GM21381 (cell line): Measurements from ENCODE around the gene PUS1.
"Not testable (repeated sequence)": the region's sequence is repeated elsewhere in the genome, so short reads cannot be mapped to it uniquely, and the experiment has no call there.

Source experiments
- ATAC-seq: cut with Tn5 transposase; IDR thresholded peaks from one replicate; pipeline ENCODE4 v1.9.1; 2021; ENCODE audit warnings: mild to moderate bottlenecking, moderate library complexity; ENCODE audit not compliant: unreplicated experiment

The PUS1 gene

GRCh38 chr12:131959116-131959515, 30.0 kb downstream of the PUS1 start:
- no peak for ATAC-seq

DNA sequence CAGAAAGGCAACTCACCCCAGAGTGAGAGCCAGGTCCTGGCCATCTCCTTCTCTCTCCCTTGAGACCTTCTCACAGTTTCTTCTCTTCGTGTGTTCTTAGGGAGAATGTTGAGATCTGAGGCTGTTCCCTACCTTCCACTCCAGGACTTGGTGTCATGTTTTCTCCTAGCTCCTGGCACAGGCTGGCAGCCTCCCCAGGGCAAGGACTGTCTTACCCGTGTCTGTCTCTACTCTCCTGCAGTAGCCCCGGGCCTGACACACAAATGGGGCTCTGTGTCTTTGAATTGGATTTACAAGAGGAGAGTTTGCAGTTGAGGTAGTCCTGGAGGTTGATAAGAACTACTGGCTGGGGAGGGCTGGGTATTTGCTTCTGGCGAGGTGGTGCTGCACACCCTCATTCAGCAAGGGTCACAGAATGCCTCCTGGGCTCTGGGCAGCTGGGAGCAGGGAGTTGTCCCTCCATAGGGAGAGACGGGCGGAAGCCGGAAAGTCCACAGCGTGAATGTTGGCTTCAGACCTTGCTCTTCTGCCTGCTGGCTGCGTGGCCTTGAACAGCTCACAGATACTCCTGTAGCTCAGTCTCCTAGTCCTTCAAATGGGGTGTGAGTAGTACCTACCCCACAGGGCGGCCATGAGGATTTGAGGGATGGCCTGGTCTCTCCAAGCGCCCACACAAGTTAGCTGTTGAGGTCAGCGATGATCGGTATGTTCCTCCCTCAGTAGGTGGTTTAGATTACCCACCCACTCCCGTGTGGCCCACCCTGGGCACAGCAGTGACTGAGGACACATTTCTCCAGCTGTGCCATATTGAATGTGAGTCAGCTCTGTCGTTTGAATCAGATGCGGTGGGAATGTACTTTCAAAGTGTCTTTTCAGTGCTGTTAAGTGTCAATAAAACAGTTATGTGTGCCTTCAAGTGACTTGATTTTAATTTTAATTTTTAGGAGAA, 30.8 kb downstream of the PUS1 start:
- ATAC-seq, result no peak

DNA sequence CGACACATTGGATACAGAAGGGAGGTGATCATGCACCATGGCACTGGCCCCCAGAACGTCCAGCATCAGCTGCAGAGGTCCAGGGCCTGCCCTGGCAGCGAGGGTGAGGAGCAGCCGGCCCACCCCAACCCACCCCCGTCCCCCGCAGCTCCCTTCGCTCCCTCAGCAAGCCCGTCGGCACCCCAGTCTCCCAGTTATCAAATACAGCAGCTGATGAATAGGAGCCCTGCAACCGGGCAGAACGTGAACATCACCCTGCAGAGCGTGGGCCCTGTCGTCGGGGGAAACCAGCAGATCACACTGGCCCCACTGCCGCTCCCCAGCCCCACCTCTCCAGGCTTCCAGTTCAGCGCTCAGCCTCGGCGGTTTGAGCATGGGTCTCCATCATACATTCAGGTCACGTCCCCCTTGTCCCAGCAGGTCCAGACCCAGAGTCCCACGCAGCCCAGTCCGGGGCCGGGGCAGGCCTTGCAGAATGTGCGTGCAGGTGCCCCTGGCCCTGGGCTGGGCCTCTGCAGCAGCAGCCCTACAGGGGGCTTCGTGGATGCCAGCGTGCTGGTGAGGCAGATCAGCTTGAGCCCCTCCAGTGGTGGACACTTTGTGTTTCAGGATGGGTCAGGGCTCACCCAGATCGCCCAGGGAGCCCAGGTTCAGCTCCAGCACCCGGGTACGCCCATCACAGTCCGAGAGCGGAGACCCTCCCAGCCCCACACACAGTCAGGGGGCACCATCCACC, 31.7 kb downstream of the PUS1 start:
- not testable (repeated sequence) for ATAC-seq

DNA sequence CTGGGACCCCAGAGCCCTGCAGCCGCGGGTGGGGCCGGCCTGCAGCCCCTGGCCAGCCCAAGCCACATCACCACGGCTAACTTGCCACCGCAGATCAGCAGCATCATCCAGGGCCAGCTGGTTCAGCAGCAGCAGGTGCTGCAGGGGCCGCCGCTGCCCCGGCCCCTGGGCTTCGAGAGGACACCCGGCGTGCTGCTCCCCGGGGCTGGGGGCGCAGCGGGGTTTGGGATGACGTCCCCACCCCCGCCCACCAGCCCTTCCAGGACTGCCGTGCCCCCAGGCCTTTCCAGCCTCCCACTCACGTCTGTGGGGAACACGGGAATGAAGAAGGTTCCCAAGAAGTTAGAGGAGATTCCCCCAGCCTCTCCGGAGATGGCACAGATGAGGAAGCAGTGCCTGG, 32.3 kb downstream of the PUS1 start:
- ATAC-seq, result not testable (repeated sequence)

GRCh38 chr12:131962069-131962468, 33.0 kb downstream of the PUS1 start:
- ATAC-seq, result no peak

- no peak for ATAC-seq
Measured at GRCh38 chr12:131963381-131963780, 34.3 kb downstream of the PUS1 start.

DNA sequence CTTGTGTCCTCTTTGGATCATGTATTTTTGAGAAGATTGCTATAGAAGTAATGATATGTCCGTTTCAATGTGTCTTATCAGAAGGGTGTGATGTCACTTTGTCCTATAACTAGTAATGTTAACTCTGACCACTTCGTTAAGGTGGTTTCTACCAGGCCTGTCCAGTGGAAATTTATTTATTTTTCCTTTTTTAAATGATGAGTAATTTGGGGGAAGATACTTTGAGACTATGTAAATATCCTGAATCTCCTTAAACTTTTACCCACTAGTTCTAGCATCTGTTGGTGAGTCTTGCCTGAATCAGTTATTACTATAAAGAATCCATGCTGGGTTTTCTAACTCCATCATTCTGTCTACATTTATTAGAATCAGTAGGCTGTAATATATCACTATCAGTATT, 36.0 kb downstream of the PUS1 start:
- no peak for ATAC-seq

DNA sequence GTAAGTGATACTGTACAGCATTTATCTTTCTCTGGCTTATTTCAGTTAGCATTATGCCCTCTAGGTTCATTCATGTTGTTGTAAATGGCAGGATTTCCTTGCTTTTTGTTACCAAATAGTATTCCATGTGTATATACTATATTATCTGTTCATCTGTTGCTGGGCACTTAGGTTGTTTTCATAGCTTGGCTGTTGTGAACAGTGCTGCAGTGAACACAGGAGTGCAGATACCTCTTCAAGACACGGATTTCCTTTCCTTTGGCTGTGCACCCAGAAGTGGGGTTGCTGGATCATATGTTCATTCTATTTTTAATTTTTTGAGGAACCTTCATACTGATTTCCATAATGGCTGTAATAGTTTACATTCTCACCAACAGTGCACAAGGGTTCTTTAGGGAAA, 42.1 kb downstream of the PUS1 start:
- ATAC-seq, result no peak

DNA sequence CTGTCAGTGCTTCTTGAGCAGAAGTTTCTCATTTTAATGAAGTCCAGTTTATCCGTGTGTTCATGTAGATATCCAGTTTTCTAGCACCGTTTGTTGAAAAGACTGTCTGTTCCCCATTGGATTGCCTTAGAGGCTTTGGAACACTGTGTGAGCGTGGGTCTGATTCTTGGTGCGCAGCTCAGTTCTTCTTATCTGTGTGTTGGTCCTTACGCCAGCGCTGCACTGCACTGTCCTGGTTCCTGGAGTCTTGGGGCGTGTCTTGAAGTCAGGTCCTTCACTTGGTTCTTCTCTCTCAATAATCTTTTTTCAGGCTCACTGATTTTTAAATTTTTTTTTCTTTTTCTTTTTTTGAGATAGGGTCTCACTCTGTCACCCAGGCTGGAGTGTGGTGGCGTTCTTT, 46.2 kb downstream of the PUS1 start:
- ATAC-seq, result no peak

DNA sequence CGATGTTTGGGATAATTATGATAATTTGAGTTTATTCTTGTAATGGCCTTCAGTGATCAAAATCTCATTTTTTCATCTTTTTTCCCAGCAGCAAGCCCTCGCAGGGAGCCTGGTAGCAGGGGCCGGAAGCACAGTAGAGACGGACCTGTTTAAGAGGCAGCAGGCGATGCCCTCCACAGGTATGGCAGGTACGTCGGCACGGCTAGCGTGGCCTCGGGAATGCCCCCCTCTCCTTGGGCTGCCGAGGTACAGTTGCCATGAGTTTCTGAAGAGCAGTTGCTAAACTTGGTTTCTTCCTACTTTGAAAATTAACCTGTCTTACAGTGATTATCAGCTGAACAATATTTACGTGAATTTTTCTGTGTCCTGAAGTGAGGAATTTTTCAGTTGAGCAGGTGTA, 50.5 kb downstream of the PUS1 start:
- no peak for ATAC-seq

DNA sequence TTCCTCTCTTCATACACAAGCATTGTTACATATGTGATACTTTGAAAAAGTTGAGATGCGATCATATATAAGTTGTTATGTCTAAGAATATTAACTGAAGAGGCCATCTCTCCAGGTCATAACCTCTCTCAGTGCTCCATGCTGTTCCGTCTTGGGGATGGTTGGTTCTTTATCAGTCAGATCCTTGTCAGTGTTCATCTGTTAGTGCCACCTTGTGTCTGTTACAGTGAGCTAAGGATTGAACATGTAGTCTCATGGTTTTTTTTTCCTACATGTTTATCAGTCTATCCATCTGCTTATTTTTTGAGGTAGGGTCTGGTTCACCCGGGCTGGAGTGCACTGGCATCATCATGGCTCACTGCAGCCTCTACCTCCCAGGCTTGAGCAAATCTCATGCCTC, 51.2 kb downstream of the PUS1 start:
- ATAC-seq, result no peak

GRCh38 chr12:131981388-131981787, 52.3 kb downstream of the PUS1 start:
- no peak for ATAC-seq

DNA sequence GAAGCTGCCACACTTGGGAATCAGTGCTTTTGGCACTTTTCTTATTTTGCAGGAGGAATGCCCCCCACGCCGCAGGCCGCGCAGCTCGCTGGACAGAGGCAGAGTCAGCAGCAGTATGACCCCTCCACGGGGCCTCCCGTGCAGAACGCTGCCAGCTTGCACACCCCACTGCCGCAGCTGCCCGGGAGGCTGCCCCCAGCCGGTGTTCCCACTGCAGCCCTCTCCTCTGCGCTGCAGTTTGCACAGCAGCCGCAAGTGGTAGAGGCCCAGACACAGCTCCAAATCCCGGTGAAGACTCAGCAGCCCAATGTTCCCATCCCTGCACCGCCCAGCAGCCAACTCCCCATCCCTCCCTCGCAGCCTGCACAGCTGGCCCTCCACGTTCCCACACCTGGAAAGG, 53.0 kb downstream of the PUS1 start:
- no peak for ATAC-seq

GRCh38 chr12:131983026-131983425, 54.0 kb downstream of the PUS1 start:
- ATAC-seq, result no peak

DNA sequence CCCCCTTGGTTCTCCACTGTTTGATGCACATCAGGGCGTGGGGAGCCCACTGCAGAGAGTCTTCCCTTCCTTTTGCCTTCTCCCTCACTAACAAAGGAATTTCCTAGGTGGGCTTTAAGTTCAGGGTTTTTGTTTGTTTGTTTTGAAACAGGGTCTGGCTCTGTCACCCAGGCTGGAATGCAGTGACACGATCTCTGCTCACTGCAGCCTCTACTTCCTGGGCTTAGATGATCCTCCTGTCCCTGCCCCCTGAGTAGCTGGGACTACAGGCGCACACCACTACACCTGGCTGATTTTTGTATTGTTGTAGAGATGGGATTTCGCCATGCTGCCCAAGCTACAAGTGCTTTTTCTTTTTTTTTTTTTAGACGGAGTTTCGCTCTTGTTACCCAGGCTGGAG, 54.5 kb downstream of the PUS1 start:
- no peak for ATAC-seq

- no peak for ATAC-seq
Measured at GRCh38 chr12:131984334-131984733, 55.3 kb downstream of the PUS1 start.

GRCh38 chr12:131985510-131985875, 56.4 kb downstream of the PUS1 start:
- not testable (repeated sequence) for ATAC-seq

GRCh38 chr12:131986361-131986760, 57.3 kb downstream of the PUS1 start:
- no peak for ATAC-seq

DNA sequence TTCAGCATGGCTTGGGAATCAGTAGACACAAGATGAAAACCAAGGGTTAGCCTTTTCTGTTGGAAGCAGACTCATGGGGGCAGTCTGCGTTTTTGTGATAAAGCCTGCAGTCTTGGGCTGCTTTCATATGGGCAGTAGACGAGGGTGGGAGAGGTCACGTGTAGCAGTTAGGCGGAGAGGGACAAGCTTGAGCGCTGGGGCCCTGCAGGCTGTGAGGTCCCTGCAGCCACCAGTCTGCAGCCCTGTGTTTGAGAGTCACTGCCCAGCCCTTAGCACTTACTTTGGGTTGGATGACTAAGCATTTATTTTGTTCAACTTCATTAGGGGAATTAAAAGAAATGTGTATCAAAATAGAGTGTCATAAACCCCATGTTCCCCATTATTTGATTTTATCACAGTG, 57.8 kb downstream of the PUS1 start:
- no peak for ATAC-seq

GRCh38 chr12:131987552-131987951, 58.5 kb downstream of the PUS1 start:
- ATAC-seq, result no peak

DNA sequence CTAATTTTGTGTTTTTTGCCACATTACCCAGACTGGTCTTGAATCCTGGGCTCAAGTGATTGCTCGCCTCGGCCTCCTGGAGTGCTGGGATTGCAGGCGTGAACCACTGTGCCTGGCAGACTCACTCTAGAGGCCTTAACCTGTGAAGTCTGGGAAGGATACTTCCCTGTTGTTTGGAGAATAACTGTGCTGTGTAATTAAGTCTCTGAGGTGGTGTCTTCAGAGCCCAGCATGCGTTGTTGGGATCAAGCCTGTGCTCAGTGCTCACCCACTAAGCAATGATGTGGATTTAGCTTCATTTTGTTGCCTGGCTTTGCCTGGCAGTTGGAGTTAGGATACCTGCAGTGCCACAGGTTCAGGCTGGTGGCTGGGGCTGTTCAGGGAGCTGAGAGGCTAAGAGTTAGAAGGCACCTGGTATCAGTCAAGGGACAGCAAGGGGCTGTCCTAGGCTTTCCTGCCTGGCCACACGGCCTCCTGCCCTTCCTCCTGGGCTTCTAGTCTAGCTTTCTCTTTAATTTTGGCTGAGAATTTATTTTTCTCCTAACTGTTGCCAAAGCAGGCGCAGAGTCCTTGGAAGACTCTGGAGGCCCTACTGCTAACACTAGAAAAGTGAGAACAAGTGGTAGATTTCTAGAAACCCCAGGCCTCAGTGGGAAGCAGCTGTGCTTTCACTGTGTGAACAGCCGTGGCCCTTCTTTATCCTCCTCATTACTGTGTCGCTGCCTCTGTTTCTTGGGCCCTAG, 59.1 kb downstream of the PUS1 start:
- no peak for ATAC-seq
